AG09309 (cell line): ENCODE measurements around the gene NREP.

Source experiments
- DNase-seq: peaks from one replicate; pipeline ENCODE4 v3.0.0-alpha.2; 2010; ENCODE audit warnings: low read depth
- H3K4me3 ChIP-seq: 2 replicates; pipeline ENCODE4 v1.5.1; 2011; ENCODE audit warnings: mild to moderate bottlenecking, low read depth, low read length, moderate library complexity; ENCODE audit not compliant: control insufficient read depth
- TF ChIP-seq, protein P1 (sequence below): IDR thresholded peaks from 2 replicates; pipeline ENCODE4 v1.5.1; 2011; ENCODE audit warnings: mild to moderate bottlenecking, low read depth, low read length, inconsistent platforms; ENCODE audit not compliant: insufficient read depth, control insufficient read depth; ENCODE audit errors: missing control alignments

The NREP gene

DNA sequence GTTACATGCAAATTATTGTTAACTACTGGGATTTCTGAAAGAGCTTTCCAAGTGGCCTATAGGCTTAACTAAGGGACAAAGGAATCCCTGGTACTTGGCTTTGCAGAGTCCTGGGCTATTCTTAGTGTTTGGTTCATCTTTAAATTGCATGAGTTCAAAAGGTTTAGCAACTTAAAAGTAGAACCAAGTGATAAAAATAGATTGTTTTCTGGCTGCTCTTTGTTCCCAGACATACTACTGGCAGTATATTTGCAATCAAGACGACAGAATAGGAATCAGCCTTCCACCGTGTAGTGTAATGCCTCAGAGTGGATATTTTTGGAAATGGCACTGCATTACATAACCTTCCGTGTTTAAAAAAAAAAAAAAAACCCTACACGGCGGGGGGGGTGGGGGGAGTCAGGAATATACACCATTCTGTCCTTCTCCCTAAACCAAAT is 1.0 kb downstream of the NREP start:
- peak overlapping the region; percentile 69 for H3K4me3 ChIP-seq
- DNase-seq, result no peak
- TF ChIP-seq, protein P1, sequence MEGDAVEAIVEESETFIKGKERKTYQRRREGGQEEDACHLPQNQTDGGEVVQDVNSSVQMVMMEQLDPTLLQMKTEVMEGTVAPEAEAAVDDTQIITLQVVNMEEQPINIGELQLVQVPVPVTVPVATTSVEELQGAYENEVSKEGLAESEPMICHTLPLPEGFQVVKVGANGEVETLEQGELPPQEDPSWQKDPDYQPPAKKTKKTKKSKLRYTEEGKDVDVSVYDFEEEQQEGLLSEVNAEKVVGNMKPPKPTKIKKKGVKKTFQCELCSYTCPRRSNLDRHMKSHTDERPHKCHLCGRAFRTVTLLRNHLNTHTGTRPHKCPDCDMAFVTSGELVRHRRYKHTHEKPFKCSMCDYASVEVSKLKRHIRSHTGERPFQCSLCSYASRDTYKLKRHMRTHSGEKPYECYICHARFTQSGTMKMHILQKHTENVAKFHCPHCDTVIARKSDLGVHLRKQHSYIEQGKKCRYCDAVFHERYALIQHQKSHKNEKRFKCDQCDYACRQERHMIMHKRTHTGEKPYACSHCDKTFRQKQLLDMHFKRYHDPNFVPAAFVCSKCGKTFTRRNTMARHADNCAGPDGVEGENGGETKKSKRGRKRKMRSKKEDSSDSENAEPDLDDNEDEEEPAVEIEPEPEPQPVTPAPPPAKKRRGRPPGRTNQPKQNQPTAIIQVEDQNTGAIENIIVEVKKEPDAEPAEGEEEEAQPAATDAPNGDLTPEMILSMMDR, result no peak

DNA sequence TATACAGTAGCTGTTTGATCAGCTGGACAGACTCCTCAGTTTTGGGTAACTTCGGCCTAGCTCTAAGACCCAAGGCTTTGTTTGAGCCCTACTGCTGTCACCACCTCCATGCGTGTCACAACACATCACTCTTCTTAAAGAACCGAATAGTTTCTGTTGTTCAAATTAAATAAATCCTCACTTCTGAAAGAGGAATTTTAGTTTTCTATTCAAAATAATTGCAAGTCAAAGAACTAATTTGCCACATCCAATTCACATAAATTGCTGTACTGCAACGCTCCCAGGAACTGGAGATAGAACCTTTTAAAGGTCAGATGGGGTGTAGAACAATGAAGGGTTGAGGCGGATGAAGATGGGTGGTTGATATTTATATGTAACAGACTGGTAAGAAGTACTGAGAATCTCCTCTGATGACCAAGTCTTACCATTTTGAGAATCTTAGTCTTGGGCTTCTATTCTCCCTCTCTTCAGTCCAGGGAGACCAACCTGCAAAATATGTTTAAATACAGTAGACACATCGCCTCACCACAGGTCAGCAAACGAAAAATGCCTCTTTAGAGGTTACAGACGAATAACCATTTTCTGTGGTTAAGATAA is 1.6 kb downstream of the NREP start:
- no peak for DNase-seq
- TF ChIP-seq, protein P1, result no peak
- peak overlapping the region; percentile 69 for H3K4me3 ChIP-seq

DNA sequence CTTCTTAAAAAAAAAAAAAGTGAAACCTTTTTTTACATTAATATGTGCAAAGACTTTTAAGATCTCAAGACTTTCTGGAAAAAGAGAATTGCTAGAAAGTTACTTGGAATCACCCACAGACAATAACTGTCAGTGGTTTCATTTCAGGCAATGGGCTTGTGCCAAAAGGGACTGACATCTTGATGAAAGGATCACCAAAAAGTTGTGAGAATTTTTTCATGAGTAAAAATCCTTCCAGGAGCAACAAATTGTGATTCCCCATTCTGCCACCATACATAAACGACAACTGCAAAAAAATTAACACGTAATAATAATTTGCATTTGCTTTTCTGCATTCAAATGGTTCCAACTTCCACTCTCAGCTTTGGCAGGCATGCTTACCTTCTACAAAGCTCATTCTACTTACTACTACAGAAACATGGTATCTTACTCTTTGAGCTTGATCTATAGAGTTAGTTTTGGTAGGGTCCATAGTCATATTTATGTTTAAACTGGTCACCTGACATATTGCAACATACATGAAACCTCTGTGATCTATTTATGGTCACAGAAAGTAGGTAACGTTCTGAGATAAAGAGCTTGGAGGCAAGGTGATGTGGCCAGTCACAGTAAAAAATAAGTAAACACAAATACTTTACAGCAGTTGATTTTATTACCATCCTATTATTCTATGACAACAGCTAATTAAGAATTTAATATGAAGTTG is 3.0 kb downstream of the NREP start:
- H3K4me3 ChIP-seq, result peak overlapping the region; percentile 4; the same call in 1 of the 2 replicates
- no peak for DNase-seq
- TF ChIP-seq, protein P1, result no peak

DNA sequence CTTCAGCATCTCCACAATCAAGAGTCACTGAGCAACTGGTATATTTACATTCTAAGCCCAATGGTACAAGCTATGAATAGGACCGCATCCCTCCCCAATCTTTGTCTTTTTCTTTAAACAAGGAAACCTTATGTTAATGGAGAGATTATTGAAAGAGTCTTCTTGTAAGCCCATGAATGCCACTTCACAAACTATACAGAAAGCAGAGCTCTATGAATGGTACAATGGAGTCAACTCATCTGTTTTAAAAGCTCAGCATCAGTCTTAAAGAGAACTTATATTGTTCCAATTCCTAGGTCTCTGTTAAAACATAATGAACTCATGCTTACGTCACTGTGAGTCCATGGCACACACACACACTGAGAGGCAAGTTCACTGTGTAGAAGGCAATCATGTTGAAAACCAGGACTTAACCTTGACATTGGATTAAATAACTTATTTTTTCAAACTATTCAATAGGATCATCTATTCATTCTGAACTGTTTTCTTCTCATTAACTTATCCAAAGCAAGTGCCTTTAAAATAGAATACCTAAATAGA is 4.5 kb downstream of the NREP start:
- DNase-seq, result no peak
- H3K4me3 ChIP-seq, result no peak overlapping the region
- TF ChIP-seq, protein P1, result no peak

DNA sequence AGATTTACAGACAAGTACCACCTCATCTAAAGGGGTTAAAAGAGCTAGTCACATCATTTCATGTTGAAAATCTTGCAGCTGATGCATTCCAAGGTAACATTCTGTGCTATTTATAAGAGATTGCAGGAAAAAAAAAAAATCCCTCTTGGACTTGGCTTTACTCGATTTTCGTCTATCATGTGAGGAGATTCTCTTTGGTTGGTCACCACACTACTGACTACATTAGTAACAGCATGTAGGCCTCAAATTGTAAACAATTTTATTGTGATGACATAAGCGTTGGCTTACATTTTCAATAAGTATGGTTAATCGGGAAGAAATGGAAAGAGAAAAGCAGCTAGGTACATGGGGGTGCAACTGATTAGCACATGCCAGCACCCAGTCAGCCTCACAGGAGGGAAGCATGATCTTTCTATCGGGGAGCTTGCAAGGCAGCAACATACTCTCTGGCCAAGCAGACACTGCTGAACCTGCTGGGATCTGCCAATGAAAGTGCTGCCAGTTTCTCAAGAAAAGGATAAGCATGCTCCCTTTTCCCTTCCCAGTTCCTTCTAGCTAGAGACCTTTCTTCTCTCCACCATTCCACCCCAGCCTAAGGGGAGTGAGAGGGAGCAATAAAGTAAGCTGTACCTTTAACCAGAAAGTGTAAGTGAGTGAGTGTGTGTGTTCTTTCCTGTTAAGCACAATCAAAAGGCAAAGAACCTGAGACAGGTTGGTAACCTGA is 7.5 kb downstream of the NREP start:
- TF ChIP-seq, protein P1, result no peak
- H3K4me3 ChIP-seq, result no peak overlapping the region
- DNase-seq, result no peak

DNA sequence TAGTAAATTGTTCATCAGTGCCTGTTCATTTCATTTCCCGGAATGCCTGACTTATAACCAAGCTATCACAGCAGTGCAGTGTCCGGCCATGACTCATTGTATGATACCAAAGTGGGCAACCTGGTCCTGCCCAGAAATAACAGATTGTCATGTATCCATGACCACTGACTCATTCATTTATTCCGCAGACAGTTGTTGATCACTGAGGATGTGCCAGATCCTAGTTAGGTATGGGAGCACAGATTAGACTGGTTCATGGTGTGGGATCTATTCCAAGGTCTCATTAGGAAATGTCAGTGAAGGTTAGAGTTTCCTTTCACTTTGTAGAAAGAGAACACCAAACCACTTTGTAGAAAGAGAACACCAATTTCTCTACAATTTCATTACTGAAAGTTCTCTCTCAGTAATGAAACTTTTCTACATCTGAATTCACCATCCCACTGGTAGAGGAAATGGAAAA is 8.7 kb downstream of the NREP start:
- no peak for DNase-seq
- TF ChIP-seq, protein P1, result no peak
- no peak overlapping the region for H3K4me3 ChIP-seq
